Erythroblast (primary cell): ENCODE results near the gene POLR3A.

ENCODE experiments used
- GATA1 ChIP-seq: IDR thresholded peaks from 2 replicates; pipeline ENCODE4 v1.6.1; 2011; ENCODE audit warnings: low read depth, mild to moderate bottlenecking, control low read depth, low read length, moderate library complexity
- POLR2A ChIP-seq: IDR thresholded peaks from 2 replicates; pipeline ENCODE4 v1.6.1; 2011; ENCODE audit warnings: mild to moderate bottlenecking, low read length

DNA sequence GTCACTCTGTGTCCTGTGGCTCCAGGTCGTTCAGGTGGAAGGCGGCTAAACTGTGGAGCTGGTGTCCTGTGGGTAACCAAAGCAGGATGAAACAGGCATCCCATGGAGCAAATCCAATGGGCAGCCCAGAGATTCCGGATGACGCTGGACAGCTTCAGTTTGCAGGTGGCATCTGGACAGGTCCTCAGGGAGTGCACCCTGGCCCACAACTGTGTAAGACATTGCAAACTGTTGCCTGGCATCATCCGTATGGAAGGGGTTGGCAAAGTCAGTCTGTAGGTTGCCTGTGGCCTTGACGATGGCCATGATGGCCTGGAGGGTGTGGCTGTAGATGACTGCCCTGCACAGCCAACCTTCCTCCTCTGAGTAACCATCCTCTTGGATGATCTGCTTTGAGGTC lies 39.8 kb upstream of the POLR3A start:
- no peak for TF ChIP-seq POLR2A
- no peak for TF ChIP-seq GATA1
